ENCODE data around the gene XXYLT1. TPM values are rescaled to one million over a fixed set of nuclear protein-coding genes. Genes with fewer than 3 reads are reported as not detected.

Gene XXYLT1
- total and polyA plus RNA-seq, 9 of the 15 experiments (the other 6 are each of a cell fraction or from before 2014, with no cell fraction given): 1.9 to 18.9 (median 15.0) TPM

DNA sequence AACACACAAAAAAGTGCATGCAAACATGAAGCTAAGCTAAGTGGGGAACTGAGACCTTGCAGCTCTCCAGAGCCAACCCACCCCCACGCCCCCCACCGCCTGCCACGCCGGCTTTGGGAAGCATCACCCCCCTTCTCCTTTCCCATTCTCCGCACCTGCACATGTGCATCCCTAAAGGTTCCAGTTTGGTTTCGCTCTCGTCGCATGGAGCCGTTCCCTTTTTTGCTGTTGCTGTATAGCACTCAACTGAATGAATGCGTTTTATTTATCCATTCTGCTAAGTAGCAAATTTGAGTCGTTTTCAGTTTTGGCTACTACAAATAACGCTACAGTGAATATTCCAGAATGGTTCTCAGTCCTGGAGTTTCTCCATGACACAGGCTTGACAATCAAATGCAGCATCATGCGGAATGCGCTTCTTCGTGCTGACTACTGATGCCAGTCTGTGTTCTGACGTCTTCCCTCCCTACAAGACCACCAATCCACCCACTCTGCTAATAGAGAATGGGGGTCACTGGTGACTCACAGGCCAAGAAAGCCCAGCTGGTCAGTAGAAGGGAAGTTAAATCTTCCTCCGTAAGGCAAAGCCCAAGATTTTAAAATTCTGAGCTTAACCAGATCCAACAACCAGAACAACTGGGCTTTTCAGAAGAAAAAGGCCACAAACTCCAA is 115.3 kb downstream of the XXYLT1 start:
- TF ChIP-seq CBX3 (IDR thresholded peaks at IDR 0.05; ENCODE audit: borderline replicate concordance in 1 of 2, low read length in 2 of 2) (no peak), PRMT5 (CRISPR knock-in tag; IDR thresholded peaks at IDR 0.05) (no peak)
- TF ChIP-seq, protein P1, sequence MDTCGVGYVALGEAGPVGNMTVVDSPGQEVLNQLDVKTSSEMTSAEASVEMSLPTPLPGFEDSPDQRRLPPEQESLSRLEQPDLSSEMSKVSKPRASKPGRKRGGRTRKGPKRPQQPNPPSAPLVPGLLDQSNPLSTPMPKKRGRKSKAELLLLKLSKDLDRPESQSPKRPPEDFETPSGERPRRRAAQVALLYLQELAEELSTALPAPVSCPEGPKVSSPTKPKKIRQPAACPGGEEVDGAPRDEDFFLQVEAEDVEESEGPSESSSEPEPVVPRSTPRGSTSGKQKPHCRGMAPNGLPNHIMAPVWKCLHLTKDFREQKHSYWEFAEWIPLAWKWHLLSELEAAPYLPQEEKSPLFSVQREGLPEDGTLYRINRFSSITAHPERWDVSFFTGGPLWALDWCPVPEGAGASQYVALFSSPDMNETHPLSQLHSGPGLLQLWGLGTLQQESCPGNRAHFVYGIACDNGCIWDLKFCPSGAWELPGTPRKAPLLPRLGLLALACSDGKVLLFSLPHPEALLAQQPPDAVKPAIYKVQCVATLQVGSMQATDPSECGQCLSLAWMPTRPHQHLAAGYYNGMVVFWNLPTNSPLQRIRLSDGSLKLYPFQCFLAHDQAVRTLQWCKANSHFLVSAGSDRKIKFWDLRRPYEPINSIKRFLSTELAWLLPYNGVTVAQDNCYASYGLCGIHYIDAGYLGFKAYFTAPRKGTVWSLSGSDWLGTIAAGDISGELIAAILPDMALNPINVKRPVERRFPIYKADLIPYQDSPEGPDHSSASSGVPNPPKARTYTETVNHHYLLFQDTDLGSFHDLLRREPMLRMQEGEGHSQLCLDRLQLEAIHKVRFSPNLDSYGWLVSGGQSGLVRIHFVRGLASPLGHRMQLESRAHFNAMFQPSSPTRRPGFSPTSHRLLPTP (IDR thresholded peaks at IDR 0.05; ENCODE audit: borderline replicate concordance, extremely low read depth, insufficient read length): no peak
- Histone ChIP-seq H2AFZ (ENCODE audit: low read depth, low read length) (no peak overlapping the region), H3K36me3 (ENCODE audit: control insufficient read depth, insufficient read depth, low read length) (peaks cover 4% of the 10 kb centered on the region; the same call in 1 of the 3 replicates), H3K27ac (ENCODE audit: extremely low read depth, low read depth, low read length) (peak overlapping the region; percentile 84; the same call in 1 of the 3 replicates), H3K9ac (ENCODE audit: insufficient read depth in 1 of 2, low read depth in 2 of 2, low read length in 2 of 2) (no peak overlapping the region), H3K4me3 (no peak overlapping the region), H3K9me3 (replicated peaks; ENCODE audit: control insufficient read depth, insufficient read depth, low read depth, low read length) (no peaks in the 10 kb centered on the region), H3K4me1 (replicated peaks in 1 of 2; ENCODE audit: control insufficient read depth in 2 of 2, insufficient read depth in 2 of 2, low read length in 2 of 2) (peaks cover 39 to 55% of the 10 kb centered on the region in 2 experiments), H4K20me1 (replicated peaks; ENCODE audit: control insufficient read depth, insufficient read depth, low read length) (no peaks in the 10 kb centered on the region), H3K9me1 (ENCODE audit: control insufficient read depth, insufficient read depth, low read length) (no peaks in the 10 kb centered on the region), H3K4me2 (ENCODE audit: insufficient read depth, low read length) (no peak overlapping the region), H3K79me2 (ENCODE audit: control insufficient read depth, insufficient read depth, low read length) (peaks cover 7% of the 10 kb centered on the region; the same call in 2 of the 3 replicates), H3K27me3 (ENCODE audit: control insufficient read depth in 2 of 2, insufficient read depth in 2 of 2, low read length in 2 of 2) (no peaks in the 10 kb centered on the region)
- POLR2A ChIA-PET: interaction anchor here (0.6 to 2.4 kb wide), 5 partner anchors 7 to 1937 kb away, joined by 3 to 7 read pairs (median 3); no protein-coding TSS in a partner anchor
- intact Hi-C loops (cut with micrococcal nuclease) (no loop called here), in situ Hi-C loops (cut with MboI) (no loop called here)
- BruUV-seq (replicated peaks): no TSS peak
- no peak for FAIRE-seq
- no peak for DNase-seq (ENCODE audit: extremely low read depth in 1 of 4, low spot score in 3 of 4)
- CTCF ChIA-PET (ENCODE audit: low intra/inter-chr PET ratio): no interaction called here
- WGBS (ENCODE audit: insufficient coverage, low coverage, missing lambda C conversion rate): 92% methylated on average over 17 of the region's 17 CpGs
- no peak for ATAC-seq

Measured in K562 (cell line).